Fibroblast of lung (primary cell): ENCODE results near the gene TMCC3. TPM values are rescaled to one million over a fixed set of nuclear protein-coding genes. Genes with fewer than 3 reads are reported as not detected.

Experiments
- DNase-seq, 2 donors: peaks; one replicate each; pipeline versions ENCODE4 v3.0.0 to v3.0.0-alpha.2; 2010; ENCODE audit warnings: low read depth in 2 of 2
- H2AFZ ChIP-seq: 2 replicates; pipeline ENCODE4 v1.5.1; 2012; ENCODE audit warnings: low read length, control low read depth, inconsistent platforms
- H3K27ac ChIP-seq: 2 replicates; pipeline ENCODE4 v1.5.1; 2011; ENCODE audit warnings: low read length, control low read depth; ENCODE audit not compliant: insufficient read depth
- H3K27me3 ChIP-seq: 2 replicates; pipeline ENCODE4 v1.5.1; 2011; ENCODE audit warnings: mild to moderate bottlenecking, low read length; ENCODE audit not compliant: control insufficient read depth, insufficient read depth
- H3K36me3 ChIP-seq: 2 replicates; pipeline ENCODE4 v1.5.1; 2011; ENCODE audit warnings: low read length; ENCODE audit not compliant: control insufficient read depth, insufficient read depth
- H3K4me1 ChIP-seq: 2 replicates; pipeline ENCODE4 v1.5.1; 2011; ENCODE audit warnings: low read length; ENCODE audit not compliant: control insufficient read depth, insufficient read depth; ENCODE audit errors: extremely low read depth
- H3K4me2 ChIP-seq: 2 replicates; pipeline ENCODE4 v1.5.1; 2011; ENCODE audit warnings: low read length, control low read depth; ENCODE audit not compliant: insufficient read depth; ENCODE audit errors: extremely low read depth
- H3K4me3 ChIP-seq, 4 experiments: fragments of 200-600 bp in 1 of 4; sonication (generic) in 1 of 4; replicated peaks in 1 of 4; 2 replicates each; pipeline ENCODE4 v1.5.1; 2011 to 2016; ENCODE audit warnings: low read length in 4 of 4, low read depth in 3 of 4, mild to moderate bottlenecking in 3 of 4, control low read depth in 2 of 4, inconsistent platforms in 1 of 4, mixed read lengths in 1 of 4; ENCODE audit not compliant: insufficient read depth in 1 of 4; ENCODE audit errors: control extremely low read depth in 1 of 4
- H3K79me2 ChIP-seq: 2 replicates; pipeline ENCODE4 v1.5.1; 2012; ENCODE audit warnings: mild to moderate bottlenecking, low read length, inconsistent platforms; ENCODE audit not compliant: control insufficient read depth, insufficient read depth
- H3K9ac ChIP-seq: 2 replicates; pipeline ENCODE4 v1.5.1; 2011; ENCODE audit warnings: mild to moderate bottlenecking, low read length, control low read depth; ENCODE audit not compliant: insufficient read depth
- H3K9me3 ChIP-seq: 2 replicates; pipeline ENCODE4 v1.5.1; 2012; ENCODE audit warnings: low read depth, low read length; ENCODE audit not compliant: control insufficient read depth, insufficient read depth
- H4K20me1 ChIP-seq: 2 replicates; pipeline ENCODE4 v1.5.1; 2011; ENCODE audit warnings: low read length; ENCODE audit not compliant: control insufficient read depth, insufficient read depth; ENCODE audit errors: extremely low read depth
- CTCF ChIP-seq, 2 donors: IDR thresholded peaks in 1 of 2; conservative IDR thresholded peaks in 1 of 2; 1 replicate in 1 of 2; 2 replicates in 1 of 2; pipeline ENCODE4 v1.5.1; 2011 to 2012; ENCODE audit warnings: low read length in 2 of 2, control low read depth in 1 of 2, inconsistent platforms in 1 of 2, low read depth in 1 of 2, mild to moderate bottlenecking in 1 of 2
- EZH2 ChIP-seq: IDR thresholded peaks from 2 replicates; pipeline ENCODE4 v1.5.1; 2012; ENCODE audit warnings: low read length, control low read depth, mild to moderate bottlenecking; ENCODE audit errors: missing control alignments
- polyA plus RNA-seq, 2 donors: library from polyadenylated mRNA; depleted of rRNA in 1 of 2; stranded (reverse) in 1 of 2; unstranded in 1 of 2; fragments of >200 nt; gene quantifications; 2 replicates each; pipeline ENCODE4 v1.2.1, GENCODE V29; 2011 to 2012; ENCODE audit warnings: missing spikeins in 1 of 2
- total RNA-seq: library from RNA; depleted of rRNA; stranded (reverse); fragments of >200 nt; gene quantifications from 2 replicates; pipeline ENCODE4 v1.2.1, GENCODE V29; 2014

Gene TMCC3
- total and polyA plus RNA-seq, 2 donors (not counting 1 experiment from before 2014, with no cell fraction given), result 0.22 to 0.33 TPM

GRCh38 chr12:94592080-94592479, 58.3 kb downstream of the TMCC3 start:
- H3K36me3 ChIP-seq, result no peaks in the 10 kb centered on the region
- no peak overlapping the region for H3K4me3 ChIP-seq
- H4K20me1 ChIP-seq, result no peaks in the 10 kb centered on the region
- H2AFZ ChIP-seq, result no peak overlapping the region
- no peaks in the 10 kb centered on the region for H3K4me1 ChIP-seq
- no peak for TF ChIP-seq CTCF (conservative IDR thresholded peaks at IDR 0.05 in 1 of 2, IDR thresholded peaks at IDR 0.05 in 1 of 2; ENCODE audit: low read depth in 1 of 2, low read length in 2 of 2)
- TF ChIP-seq EZH2, result no peak
- no peaks in the 10 kb centered on the region for H3K27me3 ChIP-seq
- H3K9me3 ChIP-seq, result no peaks in the 10 kb centered on the region
- H3K79me2 ChIP-seq, result no peaks in the 10 kb centered on the region
- no peak for DNase-seq
- H3K27ac ChIP-seq, result no peak overlapping the region
- H3K9ac ChIP-seq, result no peak overlapping the region
- no peak overlapping the region for H3K4me2 ChIP-seq

- Histone ChIP-seq H3K36me3 (no peaks in the 10 kb centered on the region), H3K27ac (no peak overlapping the region), H3K9me3 (no peaks in the 10 kb centered on the region), H3K27me3 (no peaks in the 10 kb centered on the region), H3K79me2 (no peaks in the 10 kb centered on the region), H3K4me2 (no peak overlapping the region), H3K4me3 (no peak overlapping the region), H4K20me1 (no peaks in the 10 kb centered on the region), H3K9ac (no peak overlapping the region), H2AFZ (no peak overlapping the region), H3K4me1 (no peaks in the 10 kb centered on the region)
- TF ChIP-seq CTCF (conservative IDR thresholded peaks at IDR 0.05 in 1 of 2, IDR thresholded peaks at IDR 0.05 in 1 of 2; ENCODE audit: low read depth in 1 of 2, low read length in 2 of 2), result no peak
- no peak for TF ChIP-seq EZH2
- no peak for DNase-seq
Observed at GRCh38 chr12:94590428-94590827, 59.9 kb downstream of the TMCC3 start.

GRCh38 chr12:94589591-94590001, 60.8 kb downstream of the TMCC3 start:
- Histone ChIP-seq H3K4me1 (no peaks in the 10 kb centered on the region), H3K36me3 (no peaks in the 10 kb centered on the region), H3K79me2 (no peaks in the 10 kb centered on the region), H3K4me3 (no peak overlapping the region), H3K27ac (no peak overlapping the region), H4K20me1 (no peaks in the 10 kb centered on the region), H2AFZ (no peak overlapping the region), H3K9ac (no peak overlapping the region), H3K4me2 (no peak overlapping the region), H3K27me3 (no peaks in the 10 kb centered on the region), H3K9me3 (no peaks in the 10 kb centered on the region)
- no peak for DNase-seq
- TF ChIP-seq EZH2 (no peak), CTCF (conservative IDR thresholded peaks at IDR 0.05 in 1 of 2, IDR thresholded peaks at IDR 0.05 in 1 of 2; ENCODE audit: low read depth in 1 of 2, low read length in 2 of 2) (no peak)
